AG08396 (cell line): Measurements from ENCODE around the gene SAP30BP.

ENCODE experiments used
- DNase-seq: peaks from one replicate; pipeline ENCODE4 v3.0.0; 2012; ENCODE audit warnings: low spot score, mixed read lengths

SAP30BP gene

GRCh38 chr17:75647061-75647460, 20.1 kb upstream of the SAP30BP start:
- no peak for DNase-seq

DNA sequence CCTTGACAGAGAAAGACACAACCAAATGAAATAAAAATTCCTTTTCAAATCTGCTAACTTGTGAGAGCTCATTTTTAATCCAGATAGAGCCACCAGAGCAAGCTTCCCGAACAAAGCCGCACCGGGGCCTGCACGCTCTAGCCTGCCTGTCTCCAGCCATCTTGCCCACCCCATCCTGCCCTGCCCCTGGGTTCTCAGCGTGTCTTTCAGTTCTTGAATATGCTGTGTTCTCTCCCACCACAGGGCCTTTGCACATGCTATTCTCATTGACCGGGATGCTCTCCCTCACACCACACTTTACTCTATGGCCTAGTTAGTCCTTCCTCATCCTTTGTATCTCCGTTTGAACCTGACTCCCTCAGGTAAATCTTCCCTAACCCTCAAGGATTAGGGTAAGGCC, 19.2 kb upstream of the SAP30BP start:
- DNase-seq: no peak

GRCh38 chr17:75649687-75650086, 17.5 kb upstream of the SAP30BP start:
- DNase-seq: no peak

DNA sequence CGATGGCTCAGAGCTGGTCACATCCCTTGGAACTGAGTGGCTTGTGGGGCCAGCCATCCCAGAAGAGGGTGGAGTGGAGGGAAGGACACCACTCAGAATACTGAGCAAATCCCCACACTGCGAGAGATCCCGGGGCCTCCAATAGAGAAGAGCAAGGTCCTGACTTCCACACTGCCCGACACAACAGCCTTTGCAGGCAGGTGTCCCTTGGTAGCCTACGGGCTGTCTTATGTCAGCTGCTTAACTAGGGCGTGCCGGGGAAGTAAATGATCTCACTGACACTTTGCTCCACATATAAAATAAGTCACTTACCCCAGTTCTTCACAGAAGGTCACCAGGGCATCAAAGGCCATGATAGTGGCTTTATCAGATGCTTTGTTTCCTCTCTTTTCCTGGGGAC, 16.3 kb upstream of the SAP30BP start:
- no peak for DNase-seq

- no peak for DNase-seq
Measured at GRCh38 chr17:75652341-75652740, 14.8 kb upstream of the SAP30BP start.

GRCh38 chr17:75652934-75653549, 14.1 kb upstream of the SAP30BP start:
- peak; percentile 51 for DNase-seq

DNA sequence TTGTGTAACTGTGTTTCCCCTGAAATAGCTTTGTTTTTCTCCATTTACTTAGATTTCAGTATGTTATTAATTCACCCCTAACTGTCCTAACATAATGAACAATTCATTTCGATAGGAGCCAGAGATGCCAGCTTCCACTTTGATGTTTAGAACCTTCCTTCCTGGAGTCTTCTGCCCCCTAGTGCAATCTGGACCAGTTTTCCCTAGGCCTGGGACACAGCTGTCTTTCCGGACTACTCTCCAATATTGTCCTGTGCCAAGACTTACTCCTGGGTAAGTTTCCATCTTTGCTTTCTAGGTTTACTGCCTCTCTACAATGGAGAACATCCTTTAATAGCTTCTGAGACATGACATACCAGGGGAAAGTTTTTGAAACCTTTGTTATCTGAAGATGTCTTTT, 13.0 kb upstream of the SAP30BP start:
- no peak for DNase-seq

DNA sequence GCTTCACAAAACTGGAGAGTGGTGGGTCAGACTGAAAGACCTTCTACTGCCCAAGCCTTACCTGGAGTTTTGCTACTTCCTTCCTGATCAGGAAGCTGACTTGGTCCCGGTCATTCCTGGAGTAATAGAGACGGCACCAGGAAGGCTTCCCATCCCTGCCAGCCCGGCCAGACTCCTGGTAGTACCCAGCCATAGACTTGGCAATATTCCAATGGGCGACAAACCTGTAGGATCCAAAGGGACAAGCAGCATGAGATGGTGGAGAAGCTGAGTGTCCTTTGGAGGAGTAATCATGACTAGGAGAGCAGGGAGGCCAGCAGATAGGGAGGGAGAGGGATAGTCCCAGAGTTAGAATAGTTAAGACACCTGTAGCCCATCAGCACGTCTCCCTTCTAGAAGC, 8.9 kb upstream of the SAP30BP start:
- DNase-seq: no peak

DNA sequence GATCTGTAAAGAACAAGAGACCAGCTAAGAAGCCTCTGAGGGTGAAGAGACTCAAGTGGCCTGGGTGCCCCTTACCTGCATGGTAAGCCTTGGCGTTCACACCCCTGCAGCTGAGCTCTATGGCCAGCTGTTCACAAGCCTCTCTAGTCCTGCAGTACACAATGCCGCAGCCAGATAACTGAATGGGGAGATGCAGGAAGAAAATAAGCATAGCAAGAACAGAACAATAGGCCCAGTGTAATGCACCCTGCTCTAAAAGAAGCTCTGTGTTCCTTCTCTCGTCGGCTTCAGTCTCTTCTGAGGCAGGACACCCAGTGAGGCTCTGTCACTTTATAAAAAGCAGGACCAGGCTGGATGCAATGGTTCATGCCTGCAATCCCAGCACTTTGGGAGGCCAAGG, 5.6 kb upstream of the SAP30BP start:
- no peak for DNase-seq

GRCh38 chr17:75662511-75662910, 4.6 kb upstream of the SAP30BP start:
- DNase-seq: no peak

DNA sequence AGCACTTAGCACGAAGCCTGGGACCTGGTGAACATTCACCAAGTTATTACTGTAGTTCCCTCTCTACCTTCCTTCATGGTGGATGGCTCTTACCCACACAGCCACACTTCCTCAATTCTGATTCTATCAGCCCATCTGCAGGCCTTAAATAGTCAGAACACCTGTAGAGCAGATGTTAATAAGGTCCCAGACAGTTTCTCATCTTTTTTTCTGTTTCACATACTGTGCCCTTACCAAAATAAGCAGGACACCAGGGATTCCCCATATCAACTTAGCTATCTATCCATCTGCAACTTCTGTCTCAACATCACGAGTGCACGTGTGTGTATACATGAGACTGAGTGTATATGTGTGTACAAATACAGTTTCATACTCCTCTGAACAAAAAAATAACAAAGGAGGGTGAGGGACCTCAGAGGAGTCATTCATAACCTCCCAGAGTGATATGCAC, 3.0 kb upstream of the SAP30BP start:
- DNase-seq: no peak

GRCh38 chr17:75665981-75666380, 1.2 kb upstream of the SAP30BP start:
- no peak for DNase-seq

- no peak for DNase-seq
Measured at GRCh38 chr17:75667825-75668224, 687 bp downstream of the SAP30BP start.

GRCh38 chr17:75668489-75668888, 1.4 kb downstream of the SAP30BP start:
- no peak for DNase-seq

GRCh38 chr17:75670868-75671267, 3.7 kb downstream of the SAP30BP start:
- no peak for DNase-seq

DNA sequence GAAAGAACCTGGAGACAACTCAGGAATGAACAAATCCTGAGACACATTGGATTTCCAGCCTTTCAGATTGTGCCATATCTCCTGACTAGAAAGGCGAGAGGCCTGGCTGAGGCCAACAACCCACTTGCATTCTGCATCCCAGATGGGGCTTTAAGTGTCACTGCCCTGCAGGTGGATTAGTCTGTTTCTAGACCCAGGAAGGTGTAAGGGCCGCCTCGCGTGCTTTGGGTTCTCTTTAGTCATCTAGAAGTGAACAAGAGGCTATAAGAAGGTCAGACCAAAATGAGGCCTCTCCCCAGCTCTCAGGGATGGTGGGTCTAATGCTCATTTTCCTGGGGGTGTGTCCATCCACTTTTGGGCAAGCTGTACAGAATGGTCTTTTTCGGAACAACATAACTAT, 4.9 kb downstream of the SAP30BP start:
- no peak for DNase-seq

DNA sequence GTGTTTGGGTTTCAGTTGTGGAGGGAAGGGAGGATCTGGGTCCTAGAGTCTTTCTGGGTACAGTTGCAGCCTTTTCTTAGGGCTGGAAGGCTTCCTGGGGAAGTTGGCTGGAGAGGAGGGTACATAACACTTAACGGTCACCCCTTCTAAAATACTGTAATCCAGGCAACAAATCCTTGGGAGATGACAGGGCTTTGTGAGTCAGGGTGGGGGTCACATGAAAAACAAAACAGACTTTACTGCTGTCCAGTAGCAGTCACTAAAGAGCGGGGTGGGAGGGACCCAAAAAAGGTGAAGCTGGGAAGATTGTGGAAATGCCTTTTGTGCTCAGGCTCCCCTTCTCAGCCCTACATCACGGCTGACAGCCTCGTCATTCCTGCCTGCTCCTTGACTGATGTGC, 6.3 kb downstream of the SAP30BP start:
- DNase-seq: no peak

GRCh38 chr17:75676461-75676860, 9.3 kb downstream of the SAP30BP start:
- no peak for DNase-seq

- no peak for DNase-seq
Measured at GRCh38 chr17:75679706-75680211, 12.6 kb downstream of the SAP30BP start.

DNA sequence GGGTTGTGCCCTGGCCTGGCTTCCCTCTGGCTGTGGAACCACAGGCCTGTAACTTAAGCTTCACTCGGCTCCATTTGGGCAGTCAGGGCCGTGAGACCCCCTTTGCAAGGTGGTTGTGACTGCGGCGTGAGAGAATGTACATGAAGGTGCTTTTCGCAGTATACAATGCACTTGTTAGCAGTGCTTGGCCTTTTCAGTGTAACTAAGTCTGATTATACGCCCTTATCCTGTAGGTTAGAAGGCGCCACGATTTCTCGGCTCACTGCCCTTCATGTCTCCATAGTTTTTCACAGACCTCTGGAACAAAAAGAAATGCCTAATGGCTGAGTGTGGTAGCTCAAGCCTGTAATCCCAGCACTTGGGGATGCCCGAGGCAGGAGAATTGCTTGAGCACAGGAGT, 13.3 kb downstream of the SAP30BP start:
- DNase-seq: no peak

DNA sequence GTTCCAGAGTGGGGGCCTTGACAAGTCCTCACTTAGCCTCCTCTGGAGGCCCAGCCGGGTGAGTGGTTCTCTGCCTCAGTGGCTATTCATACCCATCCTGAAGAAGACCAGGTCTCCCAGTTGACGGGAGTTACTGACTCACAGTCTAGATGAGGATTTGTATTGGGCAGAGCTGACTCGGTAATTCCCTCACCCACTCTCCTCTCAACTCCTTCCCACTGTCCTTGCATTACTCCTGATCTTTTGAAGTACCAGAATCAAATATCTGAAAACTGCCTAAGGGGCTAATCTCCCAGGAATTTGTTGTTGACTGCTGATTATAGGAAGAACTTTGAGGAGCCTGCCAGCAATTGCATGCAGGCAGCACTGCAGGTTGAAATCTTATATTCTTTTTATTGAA, 14.2 kb downstream of the SAP30BP start:
- DNase-seq: no peak

DNA sequence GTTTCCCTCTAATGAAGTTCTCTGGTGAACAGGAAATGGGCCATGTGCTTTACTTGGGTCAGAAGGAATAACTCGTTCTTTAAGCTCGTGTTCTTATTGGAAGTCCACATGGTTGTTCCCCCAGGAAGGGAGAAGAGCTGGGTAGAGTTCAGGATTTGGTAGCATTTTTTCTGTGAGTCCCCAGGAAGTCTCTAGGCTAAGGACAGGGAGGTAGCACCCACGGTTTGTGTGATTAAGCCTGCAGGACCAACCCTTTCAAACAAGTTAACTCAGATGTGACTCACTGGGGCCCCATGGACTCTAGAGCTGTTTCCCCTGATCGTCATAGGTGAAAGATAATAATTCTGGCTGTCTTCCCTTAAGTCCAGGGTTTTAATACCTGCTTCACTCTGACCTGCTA, 16.4 kb downstream of the SAP30BP start:
- DNase-seq: peak; percentile 47

DNA sequence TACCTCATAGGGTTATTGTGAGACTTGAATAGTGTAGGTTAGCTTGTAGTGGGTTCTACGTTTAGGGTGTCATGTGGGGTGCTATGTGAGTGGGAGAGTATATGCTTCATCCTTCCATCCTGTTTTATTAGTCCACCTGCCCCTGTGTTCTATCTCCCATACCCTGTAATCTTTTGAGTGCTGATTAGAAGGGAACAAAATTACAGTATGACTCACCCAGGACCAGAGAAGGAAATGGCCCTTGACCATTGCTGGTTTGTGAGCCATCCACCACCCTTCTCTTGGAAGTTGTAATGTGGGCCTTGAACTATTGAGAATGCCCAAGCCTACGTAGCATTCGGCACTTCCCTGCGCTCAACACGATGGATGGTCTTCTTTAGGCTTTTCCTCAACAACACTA, 17.1 kb downstream of the SAP30BP start:
- no peak for DNase-seq

DNA sequence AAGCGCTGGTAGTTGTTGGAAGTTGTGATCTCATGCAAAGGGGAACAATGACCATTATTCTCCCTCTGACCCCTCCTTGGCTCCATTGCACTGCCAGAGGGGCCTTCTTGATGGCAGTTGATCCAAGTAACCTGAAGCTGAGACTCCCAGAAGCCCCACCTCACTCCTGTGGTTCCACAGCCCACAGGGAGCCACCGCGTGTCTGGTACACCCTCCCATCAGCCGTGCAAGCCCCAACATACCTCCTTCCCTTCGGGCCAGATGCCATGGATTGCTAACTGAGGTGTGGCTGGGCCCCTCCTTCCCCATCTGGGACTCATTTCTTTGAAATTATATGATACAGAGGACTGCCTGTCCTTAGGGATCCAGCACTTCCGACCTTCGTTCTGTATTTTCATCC, 17.8 kb downstream of the SAP30BP start:
- DNase-seq: no peak

DNA sequence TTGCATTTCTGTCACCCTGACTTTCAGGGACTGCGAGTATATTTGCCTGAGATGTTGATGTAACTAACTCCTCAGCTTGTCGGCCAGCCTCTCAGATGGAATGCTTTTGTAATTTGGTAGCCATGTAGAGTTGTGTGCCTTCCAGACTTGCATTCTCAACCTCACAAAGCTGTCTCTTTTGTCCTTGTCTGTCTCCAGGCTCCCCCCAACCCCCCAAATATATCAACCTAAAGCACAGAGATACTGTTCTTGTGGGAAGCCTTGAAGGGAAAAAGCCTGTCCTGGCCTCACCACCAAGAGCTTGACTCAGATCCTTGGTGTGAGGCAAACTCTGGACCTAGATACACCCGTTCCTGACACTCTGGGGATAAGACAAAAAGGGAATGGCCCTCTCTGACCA, 18.4 kb downstream of the SAP30BP start:
- DNase-seq: no peak
